ENCODE data around the gene ZDHHC3.

ZDHHC3 gene

GRCh38 chr3:44894485-44894884 is 81.5 kb downstream of the ZDHHC3 start:
- DNase-seq (ENCODE audit: low read depth in 2 of 2), result no peak

- no peak for DNase-seq (ENCODE audit: low read depth in 2 of 2)
Observed at GRCh38 chr3:44893097-44893496, 82.9 kb downstream of the ZDHHC3 start.

GRCh38 chr3:44892689-44893088 is 83.3 kb downstream of the ZDHHC3 start:
- DNase-seq (ENCODE audit: low read depth in 2 of 2), result no peak

- no peak for DNase-seq (ENCODE audit: low read depth in 2 of 2)
Observed at GRCh38 chr3:44890852-44891251, 85.1 kb downstream of the ZDHHC3 start.

GRCh38 chr3:44890258-44890657 is 85.7 kb downstream of the ZDHHC3 start:
- no peak for DNase-seq (ENCODE audit: low read depth in 2 of 2)

GRCh38 chr3:44887101-44887500 is 88.9 kb downstream of the ZDHHC3 start:
- no peak for DNase-seq (ENCODE audit: low read depth in 2 of 2)

- no peak for DNase-seq (ENCODE audit: low read depth in 2 of 2)
Observed at GRCh38 chr3:44886561-44886960, 89.4 kb downstream of the ZDHHC3 start.

- DNase-seq (ENCODE audit: low read depth in 2 of 2), result no peak
Observed at GRCh38 chr3:44885618-44886017, 90.4 kb downstream of the ZDHHC3 start.

GRCh38 chr3:44883999-44884431 is 92.0 kb downstream of the ZDHHC3 start:
- DNase-seq (ENCODE audit: low read depth in 2 of 2), result no peak

GRCh38 chr3:44883213-44883955 is 92.6 kb downstream of the ZDHHC3 start:
- no peak for DNase-seq (ENCODE audit: low read depth in 2 of 2)

GRCh38 chr3:44880284-44880683 is 95.7 kb downstream of the ZDHHC3 start:
- no peak for DNase-seq (ENCODE audit: low read depth in 2 of 2)

GRCh38 chr3:44877333-44877732 is 98.6 kb downstream of the ZDHHC3 start:
- no peak for DNase-seq (ENCODE audit: low read depth in 2 of 2)

- DNase-seq (ENCODE audit: low read depth in 2 of 2), result no peak
Observed at GRCh38 chr3:44875596-44875995, 100.4 kb downstream of the ZDHHC3 start.

All from stimulated activated CD4-positive, alpha-beta T cell treated with anti-CD3 and anti-CD28 coated beads, Interleukin-15, amount 100 ng/mL, for 48 hours (primary cell).